GM23338 (cell line): ENCODE results near the gene BNC2. TPM values are rescaled to one million over a fixed set of nuclear protein-coding genes. Genes with fewer than 3 reads are reported as not detected.
A peak's percentile ranks its signal among the peaks of the same experiment; 100 is the strongest.

ENCODE experiments used
- ATAC-seq: fragments of 200-7000 bp; cut with Tn5 transposase; 3 replicates; pipeline ENCODE4 v1.9.1; 2020
- DNase-seq: peaks from one replicate; pipeline ENCODE4 v3.0.0-alpha.2; 2015; ENCODE audit warnings: low spot score
- H2AFZ ChIP-seq: fragments of 200-600 bp; sonication (generic); 2 replicates; pipeline ENCODE4 v1.8.0; 2016; ENCODE audit warnings: antibody characterized with exemption, mild to moderate bottlenecking, moderate library complexity
- H3F3A ChIP-seq: fragments of 200-600 bp; sonication (generic); replicated peaks from 2 replicates; pipeline ENCODE4 v1.8.0; 2017; ENCODE audit warnings: antibody characterized with exemption, mixed run types, low read depth
- H3K27ac ChIP-seq: fragments of 200-600 bp; sonication (generic); 2 replicates; pipeline ENCODE4 v1.6.1; 2016; ENCODE audit warnings: low read depth
- H3K27me3 ChIP-seq: fragments of 200-600 bp; sonication (generic); 2 replicates; pipeline ENCODE4 v1.8.0; 2016; ENCODE audit warnings: mild to moderate bottlenecking, mixed run types, moderate library complexity; ENCODE audit not compliant: insufficient read depth
- H3K36me3 ChIP-seq: fragments of 200-600 bp; sonication (generic); 2 replicates; pipeline ENCODE4 v1.8.0; 2016; ENCODE audit warnings: mild to moderate bottlenecking; ENCODE audit not compliant: insufficient read depth
- H3K4me1 ChIP-seq: fragments of 200-600 bp; sonication (generic); 2 replicates; pipeline ENCODE4 v1.8.0; 2016; ENCODE audit warnings: mild to moderate bottlenecking, moderate library complexity; ENCODE audit not compliant: insufficient read depth
- H3K4me2 ChIP-seq: fragments of 200-600 bp; sonication (generic); 2 replicates; pipeline ENCODE4 v1.7.1; 2017; ENCODE audit warnings: mixed run types
- H3K4me3 ChIP-seq: fragments of 200-600 bp; sonication (generic); 2 replicates; pipeline ENCODE4 v1.6.1; 2016; ENCODE audit warnings: mixed run types
- H3K79me2 ChIP-seq: fragments of 200-600 bp; sonication (generic); replicated peaks from 2 replicates; pipeline ENCODE4 v1.8.0; 2017; ENCODE audit warnings: mild to moderate bottlenecking; ENCODE audit not compliant: insufficient read depth
- H3K9me2 ChIP-seq: fragments of 200-600 bp; sonication (generic); 2 replicates; pipeline ENCODE4 v1.8.0; 2017; ENCODE audit not compliant: insufficient read depth
- H4K20me1 ChIP-seq: fragments of 200-600 bp; sonication (generic); replicated peaks from 2 replicates; pipeline ENCODE4 v1.8.0; 2017; ENCODE audit warnings: mild to moderate bottlenecking; ENCODE audit not compliant: insufficient read depth
- H3K27ac Mint-ChIP-seq: 2 replicates; pipeline ENCODE4 v1.8.0; 2020; ENCODE audit warnings: inconsistent platforms, mild to moderate bottlenecking, moderate library complexity, mixed read lengths
- H3K27me3 Mint-ChIP-seq: 3 replicates; pipeline ENCODE4 v1.8.0; 2022; ENCODE audit warnings: low read depth, mild to moderate bottlenecking, moderate library complexity, mixed read lengths, inconsistent platforms; ENCODE audit not compliant: insufficient read depth, poor library complexity
- H3K36me3 Mint-ChIP-seq: 3 replicates; pipeline ENCODE4 v1.8.0; 2021; ENCODE audit warnings: low read depth, mild to moderate bottlenecking, inconsistent platforms, moderate library complexity, mixed read lengths
- H3K4me1 Mint-ChIP-seq: 3 replicates; pipeline ENCODE4 v1.8.0; 2020; ENCODE audit warnings: mild to moderate bottlenecking, inconsistent platforms, mixed read lengths
- H3K4me3 Mint-ChIP-seq: 3 replicates; pipeline ENCODE4 v1.8.0; 2021; ENCODE audit warnings: moderate library complexity, mild to moderate bottlenecking, inconsistent platforms, mixed read lengths
- H3K9me3 Mint-ChIP-seq: 3 replicates; pipeline ENCODE4 v1.8.0; 2020; ENCODE audit warnings: moderate library complexity, mild to moderate bottlenecking, inconsistent platforms, mixed read lengths
- CREB1 ChIP-seq: fragments of 250-450 bp; sonication (Bioruptor Pico); IDR thresholded peaks from 2 replicates; pipeline ENCODE4 v1.5.0; 2020; ENCODE audit warnings: low read depth, mild to moderate bottlenecking, moderate library complexity
- CTCF ChIP-seq, 2 experiments: fragments of 200-600 bp in 1 of 2; sonication (generic) in 1 of 2; conservative IDR thresholded peaks; 2 replicates each; pipeline versions ENCODE4 v1.5.1 to v1.6.1; 2016 to 2017; ENCODE audit warnings: antibody characterized with exemption in 2 of 2, low read depth in 2 of 2, mild to moderate bottlenecking in 2 of 2, moderate library complexity in 1 of 2
- POLR2AphosphoS5 ChIP-seq: IDR thresholded peaks from 2 replicates; pipeline ENCODE4 v1.6.1; 2016; ENCODE audit warnings: antibody characterized with exemption, low read depth
- REST ChIP-seq: IDR thresholded peaks from one replicate; pipeline ENCODE4 v1.6.1; 2018; ENCODE audit warnings: antibody characterized with exemption; ENCODE audit not compliant: unreplicated experiment
- STAT1 ChIP-seq: IDR thresholded peaks from one replicate; pipeline ENCODE4 v1.6.1; 2016; ENCODE audit warnings: antibody characterized with exemption; ENCODE audit not compliant: unreplicated experiment
- ZNF114 ChIP-seq: fragments of 250-450 bp; sonication (Bioruptor Pico); IDR thresholded peaks from 2 replicates; pipeline ENCODE4 v1.5.0; 2020; ENCODE audit warnings: mild to moderate bottlenecking, moderate library complexity
- polyA plus RNA-seq: library from polyadenylated mRNA; unstranded; fragments of >200 nt; fragmentation: Nextera tagmentation; extraction: Ambion mirVana; gene quantifications from 2 replicates; pipeline ENCODE4 v1.2.1, GENCODE V29; 2016
- total RNA-seq: library from RNA; depleted of rRNA; stranded (reverse); fragments of >200 nt; shearing (Covaris generic); gene quantifications from 2 replicates; pipeline ENCODE4 v1.2.3, GENCODE V29; 2014
- TF ChIP-seq, protein P1 (sequence below): IDR thresholded peaks from 2 replicates; pipeline ENCODE4 v1.6.1; 2016; ENCODE audit warnings: antibody characterized with exemption

BNC2 gene
- total and polyA plus RNA-seq, 2 experiments from 2014 or later = 12.7 to 13.2 TPM

DNA sequence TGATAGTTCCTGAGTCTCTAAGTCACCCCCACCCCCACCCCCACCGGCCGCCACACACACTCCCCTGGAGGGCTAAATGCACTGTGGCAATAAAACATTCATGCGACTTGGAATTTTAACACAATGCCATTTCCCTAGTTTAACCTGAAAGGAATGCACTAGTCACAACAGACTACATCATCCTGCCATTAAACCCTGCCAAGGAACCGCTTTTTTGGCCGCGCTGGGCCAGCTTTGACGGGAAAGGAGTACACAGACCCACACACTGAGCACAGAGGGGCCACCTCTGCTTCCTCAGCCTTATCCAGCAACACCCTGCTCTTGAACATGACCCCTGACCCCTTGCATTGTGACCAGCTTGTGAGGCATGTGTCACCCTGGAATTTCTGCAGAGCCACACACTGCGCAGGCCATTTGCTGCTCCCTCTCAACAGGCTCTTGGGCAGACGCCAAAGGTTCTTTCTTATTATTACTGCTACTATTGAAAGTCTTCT is 165.3 kb downstream of the BNC2 start:
- 0 out of 2 replicates have a peak, but pooled peaks cover 6% of the 10 kb centered on the region for H3K79me2 ChIP-seq
- H3F3A ChIP-seq = peaks cover 7% of the 10 kb centered on the region
- H3K9me2 ChIP-seq = no peaks in the 10 kb centered on the region
- TF ChIP-seq CREB1 (CRISPR knock-in tag) (0 out of 2 replicates have a peak, but pooled peaks have one; percentile 44), CTCF (conservative IDR thresholded peaks at IDR 0.05; ENCODE audit: low read depth in 2 of 2) (0 out of 4 replicates have a peak, but pooled peaks of 1 of the 2 experiments have one; percentile 2), POLR2AphosphoS5 (no peak)
- peaks cover 66% of the 10 kb centered on the region for H3K4me1 Mint-ChIP-seq
- peak overlapping the region; percentile 53 for H3K4me2 ChIP-seq
- H2AFZ ChIP-seq = no peak overlapping the region
- DNase-seq (peak; percentile 88), ATAC-seq (peak; percentile 73)
- no peaks in the 10 kb centered on the region for H4K20me1 ChIP-seq
- peaks cover 40% of the 10 kb centered on the region for H3K4me1 ChIP-seq
- H3K27ac Mint-ChIP-seq = peak overlapping the region; percentile 92
- H3K27me3 ChIP-seq = no peaks in the 10 kb centered on the region
- peak overlapping the region; percentile 61 for H3K4me3 Mint-ChIP-seq
- H3K36me3 ChIP-seq = no peaks in the 10 kb centered on the region
- no peaks in the 10 kb centered on the region; the same call in 2 of the 3 replicates for H3K9me3 Mint-ChIP-seq
- no peaks in the 10 kb centered on the region for H3K36me3 Mint-ChIP-seq
- peak overlapping the region; percentile 76 for H3K27ac ChIP-seq
- peaks cover 6% of the 10 kb centered on the region for H3K27me3 Mint-ChIP-seq
- peak overlapping the region; percentile 36 for H3K4me3 ChIP-seq

GRCh38 chr9:16704116-16705110 is 166.1 kb downstream of the BNC2 start:
- no peak overlapping the region; the same call in 1 of the 2 replicates for H3K27ac Mint-ChIP-seq
- peaks cover 6% of the 10 kb centered on the region for H3K27me3 Mint-ChIP-seq
- H3K9me3 Mint-ChIP-seq = no peaks in the 10 kb centered on the region; the same call in 2 of the 3 replicates
- ATAC-seq = peak; percentile 67
- Histone ChIP-seq H3K36me3 (no peaks in the 10 kb centered on the region), H3K4me1 (peaks cover 38% of the 10 kb centered on the region), H3F3A (peaks cover 7% of the 10 kb centered on the region), H3K4me2 (peak overlapping the region; percentile 53), H3K27me3 (no peaks in the 10 kb centered on the region), H2AFZ (no peak overlapping the region), H4K20me1 (no peaks in the 10 kb centered on the region), H3K79me2 (0 out of 2 replicates have a peak, but pooled peaks cover 6% of the 10 kb centered on the region), H3K4me3 (peak overlapping the region; percentile 36), H3K9me2 (no peaks in the 10 kb centered on the region), H3K27ac (peak overlapping the region; percentile 76)
- peak; percentile 65 for DNase-seq
- TF ChIP-seq POLR2AphosphoS5 (no peak), ZNF114 (CRISPR knock-in tag) (no peak), REST (no peak), STAT1 (no peak), CREB1 (CRISPR knock-in tag) (no peak)
- TF ChIP-seq, protein P1, sequence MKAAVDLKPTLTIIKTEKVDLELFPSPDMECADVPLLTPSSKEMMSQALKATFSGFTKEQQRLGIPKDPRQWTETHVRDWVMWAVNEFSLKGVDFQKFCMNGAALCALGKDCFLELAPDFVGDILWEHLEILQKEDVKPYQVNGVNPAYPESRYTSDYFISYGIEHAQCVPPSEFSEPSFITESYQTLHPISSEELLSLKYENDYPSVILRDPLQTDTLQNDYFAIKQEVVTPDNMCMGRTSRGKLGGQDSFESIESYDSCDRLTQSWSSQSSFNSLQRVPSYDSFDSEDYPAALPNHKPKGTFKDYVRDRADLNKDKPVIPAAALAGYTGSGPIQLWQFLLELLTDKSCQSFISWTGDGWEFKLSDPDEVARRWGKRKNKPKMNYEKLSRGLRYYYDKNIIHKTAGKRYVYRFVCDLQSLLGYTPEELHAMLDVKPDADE = no peak
- no peaks in the 10 kb centered on the region for H3K36me3 Mint-ChIP-seq
- peaks cover 59% of the 10 kb centered on the region for H3K4me1 Mint-ChIP-seq
- H3K4me3 Mint-ChIP-seq = peak overlapping the region; percentile 61
